ENCODE data around the gene TAOK3.
A peak's percentile ranks its signal among the peaks of the same experiment; 100 is the strongest.
"Not testable (repeated sequence)": the region's sequence is repeated elsewhere in the genome, so short reads cannot be mapped to it uniquely, and the experiment has no call there.

Gene TAOK3

DNA sequence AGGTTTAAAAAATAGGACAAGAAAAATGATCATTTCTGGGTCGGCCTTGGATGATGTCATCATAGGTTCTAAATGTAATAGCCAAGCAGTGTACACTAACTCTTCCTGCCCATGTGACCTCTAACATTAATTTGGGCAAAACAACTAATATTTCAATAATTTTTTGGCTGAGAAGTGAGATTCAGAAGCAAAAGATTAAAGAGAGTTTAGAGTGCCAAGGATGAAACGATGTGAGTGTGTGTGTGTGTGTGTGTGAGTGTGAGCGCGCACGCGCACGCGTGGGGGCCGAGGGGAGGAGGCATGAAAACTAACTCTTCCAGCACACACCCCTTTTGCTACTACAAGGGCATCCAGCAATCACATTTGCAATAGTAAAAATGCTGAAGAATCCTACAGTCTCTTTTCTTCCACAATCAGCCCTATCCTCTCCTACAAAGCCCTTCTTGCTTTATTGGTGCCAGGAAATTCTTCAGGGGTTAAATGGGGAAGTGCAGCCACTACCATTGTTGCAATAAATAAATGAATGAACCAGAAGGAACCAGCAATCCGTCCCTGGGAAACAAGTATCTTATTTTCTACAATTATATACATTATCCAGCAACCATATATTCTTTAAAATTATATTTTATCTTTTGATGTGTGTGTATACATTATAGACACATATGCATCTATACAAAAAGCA lies 183.9 kb downstream of the TAOK3 start:
- no peak for DNase-seq

- no peak for DNase-seq
These were observed 184.8 kb downstream of the TAOK3 start for GRCh38 chr12:118187751-118188435.

DNA sequence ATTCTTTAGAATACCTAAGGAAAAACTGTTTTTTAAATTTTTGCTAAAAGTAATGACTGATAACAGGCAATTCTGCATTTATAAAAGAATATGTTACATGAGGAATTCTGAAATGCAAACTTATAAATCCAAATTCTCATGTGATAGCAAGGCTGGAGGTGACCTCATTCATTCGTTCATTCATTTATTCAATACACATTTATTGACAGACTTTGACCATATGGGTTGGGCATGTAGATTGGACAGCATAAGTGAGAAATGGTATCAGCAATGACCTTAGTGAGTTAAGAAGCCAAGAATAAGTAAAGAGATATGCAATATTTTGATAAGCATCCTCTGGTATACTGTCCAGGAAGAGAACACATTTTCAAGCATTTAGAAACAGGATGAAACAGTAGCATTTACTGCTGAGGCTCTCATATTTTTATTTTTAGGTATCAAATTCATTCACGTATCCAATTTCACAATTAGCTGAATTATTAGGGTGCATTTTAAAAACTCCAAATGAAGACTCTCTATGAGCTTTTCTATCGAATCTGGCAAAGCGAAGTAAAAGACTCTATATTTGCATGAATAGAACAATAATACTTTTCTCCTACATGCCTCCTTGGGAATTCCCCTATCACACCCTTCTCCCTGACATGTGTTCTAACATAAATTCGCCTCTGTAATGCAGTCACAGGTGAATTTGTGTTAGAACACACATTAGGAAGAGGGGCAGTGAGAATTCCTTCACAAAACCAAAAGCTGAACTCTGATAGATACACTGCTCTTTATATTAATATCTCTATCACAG lies 186.9 kb downstream of the TAOK3 start:
- DNase-seq: no peak

GRCh38 chr12:118183711-118184110 lies 189.0 kb downstream of the TAOK3 start:
- no peak for DNase-seq

DNA sequence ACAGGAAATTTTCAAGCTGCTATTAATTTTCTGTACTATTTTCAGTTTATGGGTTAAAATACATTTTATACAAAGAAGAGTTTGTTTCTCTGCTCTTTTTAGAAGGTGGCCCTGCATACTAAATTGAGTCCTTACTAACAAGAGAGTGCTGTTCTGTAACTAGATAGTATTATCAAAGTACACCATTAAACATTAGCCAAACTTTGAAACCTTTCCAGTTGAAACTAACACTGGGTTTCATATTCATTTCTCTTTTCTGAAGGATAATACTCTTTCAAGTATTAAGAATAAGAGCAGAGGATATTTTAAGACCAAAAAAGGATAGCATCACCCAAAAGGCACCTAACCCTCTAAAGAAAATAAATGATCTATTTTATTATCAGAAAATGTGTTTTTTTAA lies 189.6 kb downstream of the TAOK3 start:
- DNase-seq: no peak

DNA sequence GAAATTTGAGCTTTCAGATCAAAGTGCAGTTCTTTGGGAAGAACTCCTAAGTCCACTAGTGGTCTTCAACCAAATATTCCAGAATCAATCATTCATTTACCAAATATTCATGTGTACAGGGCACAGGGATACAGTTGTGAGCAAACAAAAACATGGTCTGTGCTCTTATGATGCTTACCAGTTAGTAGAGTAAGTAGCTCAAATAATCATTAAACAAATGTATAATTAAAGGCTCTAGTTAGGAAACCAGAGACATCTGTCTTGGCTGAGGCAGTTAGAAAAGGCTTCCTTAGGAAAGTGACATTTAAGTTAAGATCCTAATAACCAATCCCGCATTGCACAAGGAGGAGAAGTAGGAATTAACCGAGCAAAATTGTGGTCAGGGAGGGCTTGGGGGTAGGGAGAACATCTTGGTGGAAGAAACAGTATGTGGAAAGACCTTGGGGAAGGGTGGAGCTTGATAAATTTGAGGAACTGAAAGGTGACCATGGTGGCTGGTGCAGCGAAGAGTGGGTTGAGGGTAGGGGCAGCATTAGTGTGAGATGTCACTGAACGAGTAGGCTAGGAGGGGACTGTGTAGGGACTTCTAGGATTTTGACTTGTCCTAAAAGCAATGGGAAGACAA lies 196.8 kb downstream of the TAOK3 start:
- DNase-seq: no peak

GRCh38 chr12:118166946-118167345 lies 205.8 kb downstream of the TAOK3 start:
- no peak for DNase-seq

DNA sequence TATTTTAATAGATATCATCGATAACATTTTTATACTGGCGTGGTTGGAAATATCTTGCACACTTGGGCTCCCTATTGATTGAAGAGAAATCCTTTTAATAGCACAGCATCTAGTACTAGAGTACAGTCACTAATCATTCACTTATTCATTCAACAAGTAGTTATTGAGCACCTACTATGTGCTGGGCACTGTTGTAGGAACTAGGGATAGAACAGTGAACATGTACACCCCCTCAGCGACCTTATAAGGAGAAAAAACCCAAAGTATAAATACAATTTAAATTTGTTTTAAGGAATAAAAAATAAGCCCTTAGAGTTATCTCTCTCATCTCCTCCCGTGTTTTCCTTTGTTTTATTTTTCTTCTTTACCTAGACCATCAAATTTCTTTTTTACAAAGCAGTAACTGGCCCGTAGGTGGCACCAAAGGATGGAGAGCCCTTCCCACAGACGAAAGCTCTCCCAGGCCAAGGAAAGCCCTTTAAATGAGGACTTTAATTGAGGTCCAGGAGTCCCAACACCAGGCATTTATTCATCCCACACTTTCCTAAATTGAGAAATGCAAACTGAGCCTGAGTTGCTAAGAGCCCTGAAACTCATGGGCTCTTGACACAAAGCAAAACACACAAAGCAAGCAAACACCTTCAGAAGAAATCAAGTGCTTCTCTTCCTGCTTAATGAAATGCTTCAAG lies 207.8 kb downstream of the TAOK3 start:
- no peak for DNase-seq

- DNase-seq: no peak
These were observed 212.2 kb downstream of the TAOK3 start for GRCh38 chr12:118160536-118160935.

DNA sequence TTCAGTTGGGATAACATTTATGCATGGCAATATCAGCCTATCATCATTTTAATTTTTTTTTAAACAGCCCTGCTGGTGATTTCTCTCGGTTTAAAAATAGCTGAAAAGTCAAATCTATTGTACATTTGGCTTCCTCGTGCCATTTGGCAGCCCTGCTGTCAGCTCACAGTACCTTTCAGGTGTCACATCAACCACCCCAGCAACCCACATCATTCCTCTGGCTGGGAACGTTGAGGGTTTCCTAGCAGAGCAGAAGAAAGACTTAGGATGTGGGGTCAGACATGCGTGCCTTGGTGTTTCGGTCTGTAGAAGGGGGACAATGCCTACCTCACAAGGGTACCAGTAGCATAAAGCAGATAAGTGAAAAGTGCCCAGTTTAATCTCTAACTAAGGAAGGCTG lies 221.0 kb downstream of the TAOK3 start:
- DNase-seq: no peak

DNA sequence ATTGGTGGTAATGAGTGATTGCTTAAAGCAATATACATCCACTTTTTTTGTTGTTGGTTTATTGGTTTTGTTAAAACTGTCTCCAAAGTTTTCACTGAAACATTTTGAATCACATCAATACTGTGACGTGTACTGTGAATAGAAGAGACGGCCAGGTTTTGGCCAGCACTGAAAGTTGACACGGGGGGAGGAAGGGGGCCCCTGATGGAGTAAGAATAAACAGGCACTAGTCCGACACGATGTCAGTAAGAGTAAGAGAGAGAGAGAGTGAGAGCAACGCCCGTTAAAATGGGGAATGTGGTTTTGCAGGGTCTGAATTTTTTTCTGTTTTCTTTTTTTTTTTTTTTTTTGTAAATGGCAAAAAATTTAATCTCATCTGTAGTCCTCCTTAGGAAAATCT lies 222.1 kb downstream of the TAOK3 start:
- no peak for DNase-seq

- DNase-seq: no peak
These were observed 224.4 kb downstream of the TAOK3 start for GRCh38 chr12:118148287-118148686.

DNA sequence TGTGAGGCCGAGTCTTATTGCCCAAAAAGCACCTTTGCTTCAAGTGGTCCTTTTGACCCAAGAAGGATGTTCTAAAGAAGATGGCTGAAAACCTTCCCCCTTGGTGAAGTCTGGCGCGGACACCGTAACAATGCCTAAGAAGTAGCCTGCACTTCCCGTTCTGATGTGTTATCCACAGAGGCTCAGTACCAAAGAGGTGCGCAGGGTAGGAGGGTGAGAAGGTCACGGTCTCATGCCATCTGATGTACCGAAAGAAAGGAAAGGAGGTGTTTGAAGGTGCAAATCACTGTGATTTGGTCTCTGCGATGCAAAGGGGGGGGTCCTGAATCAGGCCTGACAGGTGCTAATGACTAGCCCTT lies 226.9 kb downstream of the TAOK3 start:
- no peak for DNase-seq

DNA sequence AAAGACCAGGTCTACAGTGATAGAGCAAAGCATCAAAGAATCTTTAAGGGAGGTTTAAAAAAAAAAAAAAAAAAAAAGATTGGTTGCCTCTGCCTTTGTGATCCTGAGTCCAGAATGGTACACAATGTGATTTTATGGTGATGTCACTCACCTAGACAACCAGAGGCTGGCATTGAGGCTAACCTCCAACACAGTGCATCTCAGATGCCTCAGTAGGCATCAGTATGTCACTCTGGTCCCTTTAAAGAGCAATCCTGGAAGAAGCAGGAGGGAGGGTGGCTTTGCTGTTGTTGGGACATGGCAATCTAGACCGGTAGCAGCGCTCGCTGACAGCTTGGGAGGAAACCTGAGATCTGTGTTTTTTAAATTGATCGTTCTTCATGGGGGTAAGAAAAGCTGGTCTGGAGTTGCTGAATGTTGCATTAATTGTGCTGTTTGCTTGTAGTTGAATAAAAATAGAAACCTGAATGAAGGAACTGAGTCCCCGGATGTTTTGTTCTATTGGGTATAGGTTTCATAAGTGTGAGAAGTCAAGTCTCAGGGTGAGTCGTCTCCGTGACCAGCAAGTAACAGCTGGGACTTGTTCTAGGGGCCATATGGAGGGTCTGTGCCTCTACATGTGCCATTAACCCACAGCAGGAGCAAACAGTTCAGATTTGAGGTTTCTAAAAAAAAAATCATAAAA lies 227.5 kb downstream of the TAOK3 start:
- no peak for DNase-seq

DNA sequence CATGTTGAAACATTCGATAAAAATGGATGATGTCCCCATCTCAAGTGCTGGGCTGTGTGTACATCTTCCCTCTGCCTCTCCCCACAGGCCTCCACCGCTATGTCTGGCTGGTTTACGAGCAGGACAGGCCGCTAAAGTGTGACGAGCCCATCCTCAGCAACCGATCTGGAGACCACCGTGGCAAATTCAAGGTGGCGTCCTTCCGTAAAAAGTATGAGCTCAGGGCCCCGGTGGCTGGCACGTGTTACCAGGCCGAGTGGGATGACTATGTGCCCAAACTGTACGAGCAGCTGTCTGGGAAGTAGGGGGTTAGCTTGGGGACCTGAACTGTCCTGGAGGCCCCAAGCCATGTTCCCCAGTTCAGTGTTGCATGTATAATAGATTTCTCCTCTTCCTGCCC lies 228.2 kb downstream of the TAOK3 start:
- no peak for DNase-seq

DNA sequence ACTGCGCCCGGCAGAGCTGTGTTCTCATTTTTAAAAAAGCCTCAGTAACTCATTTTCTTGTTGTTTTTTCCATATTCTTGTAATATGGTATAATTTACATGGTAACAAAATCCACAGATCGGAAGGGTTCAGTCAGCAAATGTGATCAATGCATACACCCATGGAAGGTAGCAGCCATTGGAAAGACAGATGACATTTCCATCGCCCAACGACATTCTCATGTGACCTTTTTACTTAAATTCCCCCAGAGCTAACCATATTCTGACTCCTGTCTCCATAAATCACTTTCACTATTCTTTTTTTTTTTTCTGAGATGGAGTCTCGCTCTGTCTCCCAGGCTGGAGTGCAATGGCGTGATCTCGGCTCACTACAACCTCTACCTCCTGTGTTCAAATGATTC lies 231.9 kb downstream of the TAOK3 start:
- DNase-seq: no peak

- DNase-seq: no peak
These were observed 235.5 kb downstream of the TAOK3 start for GRCh38 chr12:118137148-118137678.

GRCh38 chr12:118136559-118137003 lies 236.1 kb downstream of the TAOK3 start:
- peak; percentile 64 to 67 for DNase-seq

GRCh38 chr12:118135788-118136558 lies 236.7 kb downstream of the TAOK3 start, which contains the start of gene PEBP1:
Gene PEBP1 (plus strand): TSS chr12:118136124. CDS start chr12:118136210, 86 bp downstream.
- DNase-seq: peak; percentile 96 to 97

GRCh38 chr12:118129436-118129835 lies 243.3 kb downstream of the TAOK3 start:
- not testable (repeated sequence) for DNase-seq

DNA sequence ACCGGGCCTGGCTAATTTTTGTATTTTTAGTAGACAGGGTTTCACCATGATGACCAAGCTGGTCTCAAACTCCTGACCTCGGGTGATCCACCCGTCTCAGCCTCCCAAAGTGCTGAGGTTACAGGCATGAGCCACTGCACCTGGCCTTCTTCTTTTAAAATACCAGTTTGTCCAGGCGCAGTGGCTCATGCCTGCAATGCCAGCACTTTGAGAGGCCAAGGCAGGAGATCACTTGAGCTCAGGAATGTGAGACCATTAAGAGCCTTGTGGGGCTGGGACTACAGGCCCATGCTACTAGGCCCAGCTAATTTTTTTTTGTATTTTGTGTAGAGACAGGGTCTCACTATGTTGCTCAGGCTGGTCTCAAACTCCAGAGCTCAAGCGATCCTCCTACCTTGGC lies 244.8 kb downstream of the TAOK3 start:
- no peak for DNase-seq

All from activated T-cell treated with anti-CD3 and anti-CD28 coated beads, Interleukin-2, amount 50 U/mL, for 48 hours (primary cell).